HepG2 (cell line): ENCODE measurements around the gene RHBDD1. TPM values are rescaled to one million over a fixed set of nuclear protein-coding genes. Genes with fewer than 3 reads are reported as not detected.

Experiments
- ESRRA ChIP-seq: sonication (generic); formaldehyde crosslinking; IDR thresholded peaks from 2 replicates; pipeline ENCODE4 v1.5.1; 2020; ENCODE audit warnings: mild to moderate bottlenecking, low read depth, missing genetic modification reagents
- FLYWCH1 ChIP-seq: sonication (generic); formaldehyde crosslinking; IDR thresholded peaks from 2 replicates; pipeline ENCODE4 v1.8.1; 2023; ENCODE audit warnings: mild to moderate bottlenecking, missing genetic modification reagents
- FOSL2 ChIP-seq: sonication (generic); formaldehyde crosslinking; IDR thresholded peaks from 2 replicates; pipeline ENCODE4 v1.4.0; 2020; ENCODE audit warnings: missing genetic modification reagents
- FOXM1 ChIP-seq: sonication (generic); formaldehyde crosslinking; IDR thresholded peaks from 2 replicates; pipeline ENCODE4 v1.5.0; 2020; ENCODE audit warnings: missing genetic modification reagents
- HIVEP1 ChIP-seq: sonication (generic); formaldehyde crosslinking; IDR thresholded peaks from 2 replicates; pipeline ENCODE4 v1.4.0; 2020; ENCODE audit warnings: mild to moderate bottlenecking, missing genetic modification reagents
- HNRNPK ChIP-seq: fragments of 200-400 bp; formaldehyde crosslinking; IDR thresholded peaks from 2 replicates; pipeline ENCODE4 v1.6.1; 2018; ENCODE audit warnings: low read length, low read depth, moderate library complexity, mild to moderate bottlenecking; ENCODE audit not compliant: poor library complexity, severe bottlenecking
- KLF11 ChIP-seq: IDR thresholded peaks from 2 replicates; pipeline ENCODE4 v1.6.1; 2016; ENCODE audit warnings: missing compliant biosample characterization
- MAFG ChIP-seq: sonication (generic); formaldehyde crosslinking; IDR thresholded peaks from 2 replicates; pipeline ENCODE4 v1.5.1; 2020; ENCODE audit warnings: mild to moderate bottlenecking, missing genetic modification reagents
- MXI1 ChIP-seq: IDR thresholded peaks from 3 replicates; pipeline ENCODE4 v1.6.1; 2012; ENCODE audit warnings: low read depth, low read length, inconsistent platforms, borderline replicate concordance
- NBN ChIP-seq: fragments of 450-650 bp; conservative IDR thresholded peaks from 2 replicates; pipeline ENCODE4 v1.6.1; 2017
- RARA ChIP-seq: IDR thresholded peaks from 2 replicates; pipeline ENCODE4 v1.6.1; 2016; ENCODE audit warnings: missing genetic modification reagents, missing compliant biosample characterization
- ZBTB38 ChIP-seq: sonication (generic); formaldehyde crosslinking; IDR thresholded peaks from 2 replicates; pipeline ENCODE4 v1.5.1; 2020; ENCODE audit warnings: mild to moderate bottlenecking, missing genetic modification reagents
- ZFP37 ChIP-seq: sonication (generic); formaldehyde crosslinking; IDR thresholded peaks from 2 replicates; pipeline ENCODE4 v1.4.0; 2020; ENCODE audit warnings: missing genetic modification reagents, borderline replicate concordance
- ZNF543 ChIP-seq: sonication (generic); formaldehyde crosslinking; IDR thresholded peaks from 2 replicates; pipeline ENCODE4 v1.4.0; 2020; ENCODE audit warnings: mild to moderate bottlenecking, missing genetic modification reagents
- ZNF570 ChIP-seq: sonication (generic); formaldehyde crosslinking; IDR thresholded peaks from 2 replicates; pipeline ENCODE4 v1.4.0; 2020; ENCODE audit warnings: mild to moderate bottlenecking, missing genetic modification reagents, borderline replicate concordance
- ZNF572 ChIP-seq: sonication (generic); formaldehyde crosslinking; IDR thresholded peaks from 2 replicates; pipeline ENCODE4 v1.5.1; 2020; ENCODE audit warnings: mild to moderate bottlenecking, missing genetic modification reagents
- polyA plus RNA-seq, 8 experiments: library from polyadenylated mRNA; depleted of rRNA in 3 of 8; stranded (reverse) in 7 of 8; unstranded in 1 of 8; fragments of >200 nt; fragmentation: Illumina TruSeq in 4 of 8; extraction: Trizol in 4 of 8; gene quantifications; 2 replicates each; pipeline versions ENCODE4 v1.2.1 to v1.2.3, GENCODE V29; 2011 to 2016; ENCODE audit warnings: low read depth in 4 of 8, missing spikeins in 1 of 8, mixed read lengths in 1 of 8; ENCODE audit not compliant: insufficient read depth in 1 of 8
- total RNA-seq, 5 experiments: library from RNA; depleted of rRNA; stranded (reverse); fragments of >200 nt; fragmentation: Illumina TruSeq; extraction: Trizol; gene quantifications; 2 replicates each; pipeline ENCODE4 v1.2.3, GENCODE V29; 2016; ENCODE audit warnings: low read depth in 1 of 5
- TF ChIP-seq, protein P1 (sequence below): fragments of 450-650 bp; IDR thresholded peaks from 2 replicates; pipeline ENCODE4 v1.6.1; 2017
- TF ChIP-seq, protein P2 (sequence below): IDR thresholded peaks from 2 replicates; pipeline ENCODE4 v1.6.1; 2012; ENCODE audit warnings: low read depth, low read length, improper control_type of control experiment
- TF ChIP-seq, protein P3 (sequence below): sonication (generic); formaldehyde crosslinking; conservative IDR thresholded peaks from 2 replicates; pipeline ENCODE4 v1.4.0; 2020; ENCODE audit warnings: mild to moderate bottlenecking, missing genetic modification reagents, moderate library complexity
- TF ChIP-seq, protein P4 (sequence below): sonication (generic); formaldehyde crosslinking; IDR thresholded peaks from 2 replicates; pipeline ENCODE4 v1.4.0; 2020; ENCODE audit warnings: missing genetic modification reagents, borderline replicate concordance
- TF ChIP-seq, protein P5 (sequence below): sonication (generic); formaldehyde crosslinking; IDR thresholded peaks from 2 replicates; pipeline ENCODE4 v1.8.1; 2023; ENCODE audit warnings: missing genetic modification reagents, mild to moderate bottlenecking, borderline replicate concordance

The RHBDD1 gene
- total and polyA plus RNA-seq, 2 of the 13 experiments (the other 11 are each of a cell fraction or from before 2014, with no cell fraction given) = 8.2 to 9.5 TPM

DNA sequence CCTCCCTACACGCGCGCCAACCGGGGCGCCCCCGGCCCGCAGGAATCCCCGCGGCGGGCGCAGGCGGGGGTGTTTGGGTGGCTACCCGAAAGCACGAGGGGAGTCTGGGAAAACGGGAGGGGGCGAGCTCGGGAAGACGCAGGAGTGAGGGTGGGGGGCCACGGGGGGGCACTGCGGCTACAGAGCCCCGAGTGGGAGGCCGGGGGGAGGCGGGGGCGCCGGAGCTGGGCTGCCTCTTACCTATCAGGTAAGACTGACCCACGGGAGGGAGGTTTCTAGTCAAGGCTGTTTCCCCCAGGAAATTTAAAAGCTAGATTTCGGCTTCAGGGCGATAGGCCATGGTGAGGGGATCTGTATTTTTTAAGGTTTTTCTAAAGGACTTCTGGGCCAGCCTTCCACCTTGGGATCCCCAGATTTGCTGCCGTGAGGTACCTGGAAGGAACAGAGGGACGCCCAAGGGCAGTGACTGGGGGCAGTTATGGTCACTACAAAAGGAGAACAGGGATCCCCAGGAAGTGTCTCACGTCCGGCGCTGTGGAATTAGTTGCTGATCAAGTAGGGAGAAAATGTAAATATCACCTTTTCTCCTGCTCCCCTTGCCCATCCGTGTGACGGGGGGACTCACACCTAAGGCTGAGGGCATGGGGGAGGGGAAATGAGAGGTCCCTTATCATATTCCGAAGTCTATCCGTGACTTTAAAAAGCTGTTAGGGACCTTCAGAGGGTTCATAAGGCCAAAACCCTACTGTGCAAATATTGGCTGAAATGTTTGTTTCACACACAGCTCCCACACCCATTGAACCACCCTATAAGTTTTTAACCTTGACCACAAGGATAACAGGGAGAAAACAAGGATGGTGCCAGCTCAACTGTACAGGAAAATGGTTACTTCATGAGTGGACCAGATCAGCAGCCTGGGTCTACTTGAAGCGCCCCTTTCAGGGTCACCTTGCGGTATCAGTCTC lies 35.6 kb upstream of the RHBDD1 start (continued):
- TF ChIP-seq HIVEP1 = no peak; the same call in 1 of the 2 replicates
- TF ChIP-seq FLYWCH1 (CRISPR knock-in tag) = no peak
- no peak for TF ChIP-seq MAFG (CRISPR knock-in tag)
- no peak for TF ChIP-seq HNRNPK
- TF ChIP-seq, protein P1, sequence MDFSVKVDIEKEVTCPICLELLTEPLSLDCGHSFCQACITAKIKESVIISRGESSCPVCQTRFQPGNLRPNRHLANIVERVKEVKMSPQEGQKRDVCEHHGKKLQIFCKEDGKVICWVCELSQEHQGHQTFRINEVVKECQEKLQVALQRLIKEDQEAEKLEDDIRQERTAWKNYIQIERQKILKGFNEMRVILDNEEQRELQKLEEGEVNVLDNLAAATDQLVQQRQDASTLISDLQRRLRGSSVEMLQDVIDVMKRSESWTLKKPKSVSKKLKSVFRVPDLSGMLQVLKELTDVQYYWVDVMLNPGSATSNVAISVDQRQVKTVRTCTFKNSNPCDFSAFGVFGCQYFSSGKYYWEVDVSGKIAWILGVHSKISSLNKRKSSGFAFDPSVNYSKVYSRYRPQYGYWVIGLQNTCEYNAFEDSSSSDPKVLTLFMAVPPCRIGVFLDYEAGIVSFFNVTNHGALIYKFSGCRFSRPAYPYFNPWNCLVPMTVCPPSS = no peak
- TF ChIP-seq, protein P2, sequence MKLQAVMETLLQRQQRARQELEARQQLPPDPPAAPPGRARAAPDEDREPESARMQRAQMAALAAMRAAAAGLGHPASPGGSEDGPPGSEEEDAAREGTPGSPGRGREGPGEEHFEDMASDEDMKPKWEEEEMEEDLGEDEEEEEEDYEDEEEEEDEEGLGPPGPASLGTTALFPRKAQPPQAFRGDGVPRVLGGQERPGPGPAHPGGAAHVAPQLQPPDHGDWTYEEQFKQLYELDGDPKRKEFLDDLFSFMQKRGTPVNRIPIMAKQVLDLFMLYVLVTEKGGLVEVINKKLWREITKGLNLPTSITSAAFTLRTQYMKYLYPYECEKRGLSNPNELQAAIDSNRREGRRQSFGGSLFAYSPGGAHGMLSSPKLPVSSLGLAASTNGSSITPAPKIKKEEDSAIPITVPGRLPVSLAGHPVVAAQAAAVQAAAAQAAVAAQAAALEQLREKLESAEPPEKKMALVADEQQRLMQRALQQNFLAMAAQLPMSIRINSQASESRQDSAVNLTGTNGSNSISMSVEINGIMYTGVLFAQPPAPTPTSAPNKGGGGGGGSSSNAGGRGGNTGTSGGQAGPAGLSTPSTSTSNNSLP = peak; percentile 70
- 0 out of 2 replicates have a peak, but pooled peaks have one; percentile 35 for TF ChIP-seq KLF11
- peak; percentile 100 for TF ChIP-seq RARA (CRISPR knock-in tag)
- TF ChIP-seq, protein P3, sequence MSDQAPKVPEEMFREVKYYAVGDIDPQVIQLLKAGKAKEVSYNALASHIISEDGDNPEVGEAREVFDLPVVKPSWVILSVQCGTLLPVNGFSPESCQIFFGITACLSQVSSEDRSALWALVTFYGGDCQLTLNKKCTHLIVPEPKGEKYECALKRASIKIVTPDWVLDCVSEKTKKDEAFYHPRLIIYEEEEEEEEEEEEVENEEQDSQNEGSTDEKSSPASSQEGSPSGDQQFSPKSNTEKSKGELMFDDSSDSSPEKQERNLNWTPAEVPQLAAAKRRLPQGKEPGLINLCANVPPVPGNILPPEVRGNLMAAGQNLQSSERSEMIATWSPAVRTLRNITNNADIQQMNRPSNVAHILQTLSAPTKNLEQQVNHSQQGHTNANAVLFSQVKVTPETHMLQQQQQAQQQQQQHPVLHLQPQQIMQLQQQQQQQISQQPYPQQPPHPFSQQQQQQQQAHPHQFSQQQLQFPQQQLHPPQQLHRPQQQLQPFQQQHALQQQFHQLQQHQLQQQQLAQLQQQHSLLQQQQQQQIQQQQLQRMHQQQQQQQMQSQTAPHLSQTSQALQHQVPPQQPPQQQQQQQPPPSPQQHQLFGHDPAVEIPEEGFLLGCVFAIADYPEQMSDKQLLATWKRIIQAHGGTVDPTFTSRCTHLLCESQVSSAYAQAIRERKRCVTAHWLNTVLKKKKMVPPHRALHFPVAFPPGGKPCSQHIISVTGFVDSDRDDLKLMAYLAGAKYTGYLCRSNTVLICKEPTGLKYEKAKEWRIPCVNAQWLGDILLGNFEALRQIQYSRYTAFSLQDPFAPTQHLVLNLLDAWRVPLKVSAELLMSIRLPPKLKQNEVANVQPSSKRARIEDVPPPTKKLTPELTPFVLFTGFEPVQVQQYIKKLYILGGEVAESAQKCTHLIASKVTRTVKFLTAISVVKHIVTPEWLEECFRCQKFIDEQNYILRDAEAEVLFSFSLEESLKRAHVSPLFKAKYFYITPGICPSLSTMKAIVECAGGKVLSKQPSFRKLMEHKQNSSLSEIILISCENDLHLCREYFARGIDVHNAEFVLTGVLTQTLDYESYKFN (CRISPR knock-in tag) = peak; percentile 98
- TF ChIP-seq NBN = no peak
- TF ChIP-seq ZNF570 (CRISPR knock-in tag) = no peak
- TF ChIP-seq, protein P4, sequence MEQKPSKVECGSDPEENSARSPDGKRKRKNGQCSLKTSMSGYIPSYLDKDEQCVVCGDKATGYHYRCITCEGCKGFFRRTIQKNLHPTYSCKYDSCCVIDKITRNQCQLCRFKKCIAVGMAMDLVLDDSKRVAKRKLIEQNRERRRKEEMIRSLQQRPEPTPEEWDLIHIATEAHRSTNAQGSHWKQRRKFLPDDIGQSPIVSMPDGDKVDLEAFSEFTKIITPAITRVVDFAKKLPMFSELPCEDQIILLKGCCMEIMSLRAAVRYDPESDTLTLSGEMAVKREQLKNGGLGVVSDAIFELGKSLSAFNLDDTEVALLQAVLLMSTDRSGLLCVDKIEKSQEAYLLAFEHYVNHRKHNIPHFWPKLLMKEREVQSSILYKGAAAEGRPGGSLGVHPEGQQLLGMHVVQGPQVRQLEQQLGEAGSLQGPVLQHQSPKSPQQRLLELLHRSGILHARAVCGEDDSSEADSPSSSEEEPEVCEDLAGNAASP (CRISPR knock-in tag) = peak; percentile 93; the same call in 1 of the 2 replicates
- TF ChIP-seq, protein P5, sequence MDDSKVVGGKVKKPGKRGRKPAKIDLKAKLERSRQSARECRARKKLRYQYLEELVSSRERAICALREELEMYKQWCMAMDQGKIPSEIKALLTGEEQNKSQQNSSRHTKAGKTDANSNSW (CRISPR knock-in tag) = no peak
- TF ChIP-seq ZNF543 (CRISPR knock-in tag) = peak; percentile 94
- peak; percentile 5; the same call in 1 of the 2 replicates for TF ChIP-seq ZBTB38 (CRISPR knock-in tag)
- 0 out of 2 replicates have a peak, but pooled peaks have one; percentile 34 for TF ChIP-seq ZNF572 (CRISPR knock-in tag)
- no peak for TF ChIP-seq FOXM1
- peak; percentile 16; the same call in 1 of the 3 replicates for TF ChIP-seq MXI1
- peak; percentile 85 for TF ChIP-seq ESRRA (CRISPR knock-in tag)
- peak; percentile 87 for TF ChIP-seq FOSL2 (CRISPR knock-in tag)
- 0 out of 2 replicates have a peak, but pooled peaks have one; percentile 49 for TF ChIP-seq ZFP37 (CRISPR knock-in tag)
